AG09309 (cell line): ENCODE measurements around the gene CBLC.

Experiments used
- DNase-seq: peaks from one replicate; pipeline ENCODE4 v3.0.0-alpha.2; 2010; ENCODE audit warnings: low read depth
- H3K4me3 ChIP-seq: 2 replicates; pipeline ENCODE4 v1.5.1; 2011; ENCODE audit warnings: mild to moderate bottlenecking, low read depth, low read length, moderate library complexity; ENCODE audit not compliant: control insufficient read depth
- CTCF ChIP-seq: IDR thresholded peaks from 2 replicates; pipeline ENCODE4 v1.5.1; 2011; ENCODE audit warnings: mild to moderate bottlenecking, low read depth, low read length, inconsistent platforms; ENCODE audit not compliant: insufficient read depth, control insufficient read depth; ENCODE audit errors: missing control alignments

The CBLC gene

GRCh38 chr19:44756089-44756562, 21.6 kb upstream of the CBLC start:
- no peak overlapping the region for H3K4me3 ChIP-seq
- no peak for TF ChIP-seq CTCF
- DNase-seq = no peak

- TF ChIP-seq CTCF = no peak
- no peak for DNase-seq
- H3K4me3 ChIP-seq = no peak overlapping the region
Measured at GRCh38 chr19:44757057-44757734, 20.5 kb upstream of the CBLC start.

- H3K4me3 ChIP-seq = no peak overlapping the region
- no peak for TF ChIP-seq CTCF
- no peak for DNase-seq
Measured at GRCh38 chr19:44757735-44758505, 19.8 kb upstream of the CBLC start.

- no peak for DNase-seq
- TF ChIP-seq CTCF = no peak
- H3K4me3 ChIP-seq = no peak overlapping the region
Measured at GRCh38 chr19:44758596-44758995, 19.1 kb upstream of the CBLC start.

- no peak for TF ChIP-seq CTCF
- H3K4me3 ChIP-seq = no peak overlapping the region
- DNase-seq = no peak
Measured at GRCh38 chr19:44759083-44759804, 18.4 kb upstream of the CBLC start.

GRCh38 chr19:44762038-44762437, 15.7 kb upstream of the CBLC start:
- TF ChIP-seq CTCF = no peak
- no peak for DNase-seq
- no peak overlapping the region for H3K4me3 ChIP-seq
